HG02759 (cell line): ENCODE measurements around the gene TTLL3.
A peak's percentile ranks its signal among the peaks of the same experiment; 100 is the strongest.

Source experiments
- ATAC-seq: cut with Tn5 transposase; IDR thresholded peaks from one replicate; pipeline ENCODE4 v1.9.1; 2021; ENCODE audit warnings: mild to moderate bottlenecking, moderate library complexity; ENCODE audit not compliant: unreplicated experiment

TTLL3 gene

DNA sequence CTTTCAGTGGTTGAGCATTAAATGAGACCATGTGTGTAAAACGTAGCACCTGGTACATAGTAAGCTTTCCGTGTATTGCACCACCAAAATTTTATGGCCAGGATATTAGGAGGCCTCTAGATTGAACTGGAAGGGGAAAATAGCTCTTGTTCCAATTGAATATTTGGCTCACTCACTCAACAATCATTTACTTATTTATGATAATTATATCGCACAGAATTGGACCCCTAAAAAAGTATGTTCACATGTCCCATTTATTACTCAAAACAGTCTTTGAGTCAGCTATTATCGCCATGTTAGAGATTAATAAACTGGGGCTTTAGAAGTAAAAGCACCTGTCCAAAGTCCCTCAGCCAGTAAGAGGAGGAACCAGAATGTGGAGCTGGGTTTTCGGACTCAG is 5.1 kb upstream of the TTLL3 start:
- no peak for ATAC-seq

DNA sequence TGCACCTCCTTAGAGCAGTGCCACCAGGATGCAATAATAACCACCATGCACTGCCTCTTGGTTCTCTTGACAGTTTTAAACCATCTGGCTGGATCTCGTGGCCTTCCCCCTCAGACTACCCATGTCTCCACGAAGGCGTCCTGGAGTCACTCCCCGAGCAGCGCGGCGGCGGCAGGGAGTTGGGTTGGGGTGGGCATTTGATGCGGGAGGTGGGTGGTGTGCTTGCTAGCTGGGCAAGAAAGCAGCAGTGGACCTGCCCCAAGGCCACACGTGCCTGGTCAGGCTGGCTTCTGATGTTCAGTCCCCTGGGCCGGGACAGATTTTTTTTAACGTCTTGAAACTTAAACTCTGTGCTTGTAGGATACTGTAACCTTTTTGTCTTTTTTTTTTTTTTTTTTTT is 3.9 kb upstream of the TTLL3 start:
- no peak for ATAC-seq

DNA sequence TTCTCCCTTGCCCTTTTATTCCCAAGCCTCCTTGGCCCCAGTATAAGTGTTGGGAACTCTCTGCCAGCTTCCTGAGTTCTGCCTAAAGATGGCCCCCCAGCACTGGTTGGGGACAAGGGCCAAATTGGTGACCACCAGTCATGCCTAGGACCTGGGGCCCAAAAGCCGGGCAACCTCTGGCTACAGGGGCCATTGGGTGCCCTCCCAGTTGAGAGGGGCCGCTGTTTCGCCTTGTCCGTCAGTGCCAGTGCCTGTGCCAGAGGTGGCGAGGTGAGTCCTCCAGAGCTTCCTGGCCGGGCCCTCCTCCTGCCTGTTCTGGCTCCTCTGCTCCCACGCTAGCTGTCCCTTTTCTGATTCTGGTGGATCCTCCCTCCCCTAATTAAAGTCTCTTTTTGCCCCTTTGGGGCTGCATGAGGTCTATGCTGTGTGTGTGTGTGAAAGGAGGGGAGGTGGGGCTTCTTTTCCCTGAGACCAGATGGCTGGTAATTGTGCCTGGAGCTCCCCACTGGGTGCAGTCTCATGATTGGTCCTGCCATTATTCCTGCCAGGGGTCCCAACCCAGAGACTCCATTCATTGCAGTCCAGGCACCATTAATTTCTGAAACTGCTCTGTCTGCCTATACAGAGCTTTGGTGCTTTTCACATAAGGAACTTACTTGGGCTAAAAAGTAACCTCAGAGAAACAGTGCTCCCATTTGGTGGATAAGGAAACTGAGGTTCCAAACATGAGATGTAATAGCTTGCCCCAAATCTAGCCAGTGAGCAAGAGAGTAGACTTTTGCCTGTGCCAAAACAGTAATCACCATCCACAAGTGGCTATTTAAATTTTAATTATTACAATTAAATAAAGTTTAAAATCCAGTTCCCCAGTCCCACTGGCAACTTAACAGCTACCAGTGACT is 3.1 kb upstream of the TTLL3 start:
- no peak for ATAC-seq

DNA sequence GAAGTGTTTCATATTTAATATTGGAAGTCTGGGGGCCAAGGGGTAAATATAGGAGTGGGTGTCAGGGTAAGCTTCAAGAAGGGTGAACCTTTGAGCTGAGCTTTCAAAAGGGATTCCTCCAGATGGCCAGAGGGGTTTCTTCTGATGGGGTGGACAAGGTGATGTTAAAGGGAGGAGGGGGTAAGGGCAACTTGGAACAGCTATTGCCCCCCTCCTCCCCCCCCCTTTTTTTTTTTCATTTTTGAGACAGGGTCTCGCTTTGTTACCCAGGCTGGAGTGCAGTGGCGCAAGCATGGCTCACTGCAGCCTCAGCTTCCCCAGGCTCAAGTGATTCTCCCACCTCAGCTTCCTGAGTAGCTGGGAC is 2.1 kb upstream of the TTLL3 start:
- no peak for ATAC-seq

DNA sequence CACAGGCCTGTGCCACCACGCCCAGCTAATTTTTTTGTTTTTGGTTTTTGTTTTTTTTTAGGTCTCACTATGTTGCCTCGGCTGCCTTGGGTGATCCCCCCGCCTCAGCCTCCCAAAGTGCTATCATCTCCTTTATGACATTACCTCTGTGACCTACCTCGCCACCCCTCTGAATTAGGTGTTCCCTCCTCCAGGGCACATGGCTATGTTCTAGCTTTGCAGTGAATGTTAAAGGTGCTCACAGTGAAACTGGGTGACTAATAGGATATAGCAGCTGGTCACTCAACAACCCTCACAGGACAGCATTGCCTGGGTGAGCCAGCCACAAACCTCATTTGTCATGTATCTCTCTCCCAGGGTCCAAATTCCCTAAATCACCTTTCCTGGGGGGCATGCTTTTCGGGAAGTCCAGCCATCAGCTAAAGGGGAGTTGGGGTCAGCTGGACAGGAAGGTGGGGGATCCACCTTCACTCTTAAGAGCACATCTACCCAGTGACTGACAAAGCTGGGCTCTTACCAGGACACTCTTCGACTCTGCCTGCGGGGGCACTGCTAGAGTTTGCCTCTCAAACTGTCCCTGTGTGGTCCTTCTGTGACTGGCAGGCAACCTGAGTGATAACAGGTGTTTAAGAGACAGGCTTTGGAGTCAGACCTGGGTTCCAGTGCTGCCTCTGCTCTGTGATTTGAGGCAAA is 1.6 kb upstream of the TTLL3 start:
- ATAC-seq = peak; percentile 48

DNA sequence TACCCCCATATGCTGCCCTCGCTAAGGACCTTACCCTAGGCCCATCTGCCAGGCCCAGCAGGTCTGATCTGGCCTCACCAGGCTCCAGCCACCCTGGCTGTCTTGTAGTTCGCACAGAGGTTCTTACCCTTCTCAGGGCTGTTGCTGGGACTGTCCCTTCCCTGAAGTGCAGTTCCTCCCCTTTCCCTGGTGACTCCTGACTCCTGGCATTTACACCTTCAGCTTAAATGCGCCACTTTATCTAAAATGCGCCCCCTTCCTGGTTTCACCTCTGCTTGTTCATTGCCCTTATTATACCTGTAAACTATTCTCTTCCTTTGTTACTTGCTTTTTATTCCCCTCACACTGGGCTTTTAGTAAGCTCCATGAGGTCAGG is 835 bp upstream of the TTLL3 start:
- no peak for ATAC-seq

DNA sequence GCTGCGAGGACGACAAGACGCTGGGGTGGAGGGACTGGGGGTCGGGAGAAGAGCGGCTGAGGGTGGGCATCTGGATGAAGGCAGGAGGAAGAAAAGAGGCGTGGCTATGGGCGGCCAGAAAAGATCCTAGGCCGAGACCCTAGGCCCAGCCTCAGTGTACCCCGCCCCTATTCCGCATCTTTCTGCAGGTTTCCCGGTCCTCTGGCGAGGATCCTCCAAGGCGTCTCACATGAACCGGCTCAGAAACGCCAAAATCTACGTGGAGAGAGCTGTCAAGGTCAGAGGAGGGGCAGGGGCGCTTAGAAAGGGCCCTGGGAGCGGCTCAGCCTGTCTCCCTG is 340 bp downstream of the TTLL3 start:
- no peak for ATAC-seq

DNA sequence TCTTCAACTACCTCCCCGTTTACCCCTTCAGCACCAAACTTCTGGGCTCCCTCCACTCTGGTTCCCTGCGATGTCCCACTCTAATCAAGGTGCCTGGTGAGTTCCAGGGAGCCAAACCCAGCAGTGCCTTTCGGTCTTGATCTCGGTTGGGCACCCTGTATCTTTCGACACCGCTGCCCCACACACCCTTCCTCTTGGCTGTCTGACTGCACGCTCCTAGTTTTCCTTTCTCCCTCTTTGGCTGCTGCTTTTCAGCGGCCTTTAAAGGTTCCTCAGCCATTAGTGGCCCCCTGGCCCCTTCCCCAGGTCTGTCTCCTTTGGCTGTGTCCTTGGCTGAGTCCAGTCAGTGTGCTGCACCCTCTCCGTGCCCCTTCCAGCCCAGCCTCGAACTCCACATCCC is 784 bp downstream of the TTLL3 start:
- ATAC-seq = no peak

DNA sequence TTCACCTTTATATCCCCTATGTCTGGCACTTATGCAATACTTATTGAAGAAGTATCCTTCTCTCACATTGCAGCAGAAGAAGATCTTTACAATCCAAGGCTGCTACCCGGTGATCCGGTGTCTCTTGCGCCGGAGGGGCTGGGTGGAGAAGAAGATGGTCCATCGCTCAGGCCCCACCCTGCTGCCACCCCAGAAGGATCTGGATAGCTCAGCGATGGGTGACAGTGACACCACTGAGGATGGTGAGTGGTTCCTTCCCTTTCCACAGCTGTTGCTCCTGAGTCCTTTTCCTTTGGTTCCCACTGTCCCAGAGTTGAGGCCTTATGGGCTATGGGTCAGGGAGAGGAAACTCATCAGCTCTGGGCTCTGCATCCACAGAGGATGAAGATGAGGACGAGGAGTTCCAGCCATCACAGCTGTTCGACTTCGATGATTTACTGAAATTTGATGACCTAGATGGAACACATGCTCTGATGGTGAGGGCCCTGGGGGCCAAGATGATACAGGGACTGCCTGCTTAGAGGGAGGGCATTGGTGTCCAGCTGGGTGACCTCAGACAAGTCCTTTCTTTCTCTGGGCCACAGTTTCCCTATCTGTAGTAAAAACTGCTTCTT is 2.9 kb downstream of the TTLL3 start:
- ATAC-seq = no peak

DNA sequence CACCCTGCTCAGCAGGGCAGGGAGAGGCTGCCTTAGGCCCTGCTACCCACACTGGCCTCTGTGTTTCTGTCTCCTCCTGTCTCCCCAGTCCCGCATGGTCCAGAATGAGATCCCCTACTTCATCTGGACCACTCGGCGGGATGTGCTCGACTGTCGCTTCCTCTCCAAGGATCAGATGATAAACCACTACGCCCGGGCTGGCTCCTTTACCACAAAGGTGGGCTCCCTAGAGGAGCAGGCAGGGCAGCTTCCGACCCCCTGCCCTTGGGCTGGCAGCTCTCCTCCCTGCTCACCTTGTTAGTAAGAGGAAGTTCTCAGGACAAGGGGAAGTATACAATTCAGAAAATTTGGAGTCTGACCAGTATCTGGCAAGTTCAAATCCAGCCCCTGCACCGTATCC is 5.9 kb downstream of the TTLL3 start:
- ATAC-seq = no peak

DNA sequence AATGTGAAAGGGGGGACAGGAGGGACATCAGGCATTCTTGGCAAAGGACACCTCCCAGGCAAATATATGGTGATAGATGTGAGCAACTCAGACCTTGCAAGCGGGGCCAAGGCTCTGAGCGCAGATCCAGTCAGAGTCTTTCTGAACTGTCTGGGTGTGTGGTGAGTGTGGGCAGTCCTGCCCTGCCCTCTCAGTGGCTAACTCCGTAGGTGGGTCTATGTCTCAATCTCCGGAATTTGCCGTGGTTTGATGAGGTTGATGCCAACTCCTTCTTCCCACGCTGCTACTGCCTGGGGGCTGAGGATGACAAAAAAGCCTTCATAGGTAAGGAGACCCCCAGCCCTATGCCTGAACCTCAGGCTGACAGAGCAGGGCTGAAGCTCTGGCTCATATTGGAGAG is 7.4 kb downstream of the TTLL3 start:
- no peak for ATAC-seq

DNA sequence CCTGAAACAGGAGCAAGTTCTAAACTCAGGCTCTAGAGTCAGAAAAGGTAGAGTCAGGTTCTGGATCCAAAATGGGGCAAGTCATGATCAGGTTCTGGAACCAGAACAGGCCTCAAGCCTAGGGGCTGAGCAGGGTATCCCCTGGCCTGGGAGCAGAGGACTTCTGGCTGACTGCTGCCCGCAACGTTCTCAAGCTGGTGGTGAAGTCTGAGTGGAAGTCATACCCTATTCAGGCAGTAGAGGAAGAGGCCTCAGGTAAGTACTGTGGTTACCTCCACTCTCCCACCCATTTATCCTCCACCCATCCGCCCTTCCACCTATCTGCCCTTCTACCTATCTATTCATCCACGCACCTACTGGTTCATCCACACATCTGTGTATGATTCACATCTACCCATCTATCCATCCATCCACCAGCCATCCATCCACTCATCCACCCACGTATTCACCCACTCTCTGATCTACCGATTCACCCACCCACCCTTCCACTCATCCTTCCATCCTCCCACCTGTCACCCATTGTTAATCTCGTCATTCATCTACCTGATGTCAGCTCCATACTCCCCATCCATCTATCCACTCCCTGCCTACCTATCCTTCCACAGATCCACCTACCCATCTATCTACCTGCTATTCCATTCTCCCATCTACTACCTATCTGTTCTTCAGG is 8.7 kb downstream of the TTLL3 start:
- ATAC-seq = no peak

DNA sequence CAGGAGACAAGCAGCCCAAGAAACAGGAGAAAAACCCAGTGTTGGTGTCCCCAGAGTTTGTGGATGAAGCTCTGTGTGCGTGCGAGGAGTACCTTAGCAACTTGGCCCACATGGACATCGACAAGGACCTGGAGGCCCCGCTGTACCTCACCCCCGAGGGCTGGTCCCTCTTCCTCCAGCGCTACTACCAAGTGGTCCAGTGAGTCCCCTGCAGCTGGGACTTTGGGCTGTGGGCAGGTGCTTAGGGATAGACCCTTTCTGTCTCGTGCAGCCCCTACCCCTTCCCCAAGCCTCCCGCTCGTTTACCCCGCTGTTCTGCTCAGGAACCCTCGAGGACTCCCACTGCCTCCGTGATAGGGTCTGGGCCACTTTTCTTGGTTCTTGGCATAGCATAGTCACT is 10.5 kb downstream of the TTLL3 start:
- ATAC-seq = no peak

DNA sequence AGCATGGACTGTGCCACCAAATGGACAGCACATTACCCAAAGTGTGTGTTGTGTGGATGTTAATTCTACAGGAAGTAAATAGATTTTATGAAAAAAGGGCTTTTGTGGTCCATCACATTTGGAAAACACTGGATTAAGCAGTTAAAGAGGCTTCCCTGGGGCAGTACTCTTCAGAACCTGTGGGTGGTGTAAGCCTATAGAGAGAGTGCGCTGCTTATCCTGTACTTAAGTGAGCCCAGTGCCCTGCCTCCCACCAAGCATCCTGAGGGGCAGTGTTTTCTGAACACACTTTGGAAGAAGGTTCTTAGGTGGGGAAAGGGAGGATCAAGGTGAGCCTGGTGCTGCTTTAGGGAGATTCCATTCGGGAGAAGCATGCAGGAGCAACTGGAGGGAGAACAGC is 10.9 kb downstream of the TTLL3 start:
- no peak for ATAC-seq

DNA sequence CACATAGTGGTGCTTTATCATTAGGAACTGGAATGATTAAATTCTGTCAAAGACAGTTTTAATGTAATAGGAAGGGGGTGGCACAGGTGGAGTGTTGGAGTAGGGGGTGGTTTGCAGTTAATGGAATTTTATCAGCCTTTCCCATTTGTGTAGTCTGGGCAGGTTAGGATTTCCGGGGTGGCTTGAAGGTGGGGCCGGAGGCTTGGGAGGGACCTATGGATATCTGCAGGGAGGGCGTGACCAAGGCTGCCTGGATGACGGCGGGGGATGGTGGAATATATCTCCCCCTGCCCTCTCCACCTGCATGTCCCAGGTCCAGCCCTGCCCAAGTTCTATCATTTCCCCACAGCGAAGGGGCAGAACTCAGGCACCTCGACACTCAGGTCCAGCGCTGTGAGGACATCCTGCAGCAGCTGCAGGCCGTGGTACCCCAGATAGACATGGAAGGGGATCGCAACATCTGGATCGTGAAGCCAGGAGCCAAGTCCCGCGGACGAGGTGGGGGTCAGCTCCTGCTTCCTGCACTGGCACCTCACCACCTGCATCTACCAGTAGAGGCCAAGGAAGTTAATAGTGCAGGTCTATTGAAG is 15.5 kb downstream of the TTLL3 start:
- no peak for ATAC-seq

DNA sequence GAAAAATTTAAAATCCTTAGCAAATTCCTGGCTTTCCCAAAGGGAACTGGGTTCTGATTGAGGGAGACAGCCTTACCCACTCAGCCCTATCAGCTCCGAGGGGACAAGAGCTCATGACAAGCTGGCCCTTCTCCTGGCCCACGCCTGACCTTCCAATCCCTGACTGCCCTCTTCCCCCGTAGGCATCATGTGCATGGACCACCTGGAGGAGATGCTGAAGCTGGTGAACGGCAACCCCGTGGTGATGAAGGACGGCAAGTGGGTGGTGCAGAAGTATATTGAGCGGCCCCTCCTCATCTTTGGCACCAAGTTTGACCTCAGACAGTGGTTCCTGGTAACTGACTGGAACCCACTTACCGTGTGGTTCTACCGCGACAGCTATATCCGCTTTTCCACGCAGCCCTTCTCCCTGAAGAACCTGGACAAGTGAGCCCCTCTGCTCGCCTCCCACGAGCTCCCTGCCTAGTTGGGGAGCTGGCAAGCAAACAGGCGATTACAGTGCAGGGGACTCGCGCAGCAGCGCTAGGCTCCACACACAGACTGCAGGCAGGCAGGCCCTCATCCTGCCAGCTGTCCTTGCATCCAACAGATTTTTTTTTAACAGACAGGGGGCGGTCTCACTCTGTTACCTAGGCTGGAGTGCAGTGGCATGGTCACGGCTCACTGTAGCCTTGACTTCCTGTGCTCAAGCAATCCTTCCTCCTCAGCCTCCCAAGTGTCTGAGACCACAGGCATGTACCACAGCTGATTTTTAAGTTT is 16.9 kb downstream of the TTLL3 start:
- ATAC-seq = no peak

DNA sequence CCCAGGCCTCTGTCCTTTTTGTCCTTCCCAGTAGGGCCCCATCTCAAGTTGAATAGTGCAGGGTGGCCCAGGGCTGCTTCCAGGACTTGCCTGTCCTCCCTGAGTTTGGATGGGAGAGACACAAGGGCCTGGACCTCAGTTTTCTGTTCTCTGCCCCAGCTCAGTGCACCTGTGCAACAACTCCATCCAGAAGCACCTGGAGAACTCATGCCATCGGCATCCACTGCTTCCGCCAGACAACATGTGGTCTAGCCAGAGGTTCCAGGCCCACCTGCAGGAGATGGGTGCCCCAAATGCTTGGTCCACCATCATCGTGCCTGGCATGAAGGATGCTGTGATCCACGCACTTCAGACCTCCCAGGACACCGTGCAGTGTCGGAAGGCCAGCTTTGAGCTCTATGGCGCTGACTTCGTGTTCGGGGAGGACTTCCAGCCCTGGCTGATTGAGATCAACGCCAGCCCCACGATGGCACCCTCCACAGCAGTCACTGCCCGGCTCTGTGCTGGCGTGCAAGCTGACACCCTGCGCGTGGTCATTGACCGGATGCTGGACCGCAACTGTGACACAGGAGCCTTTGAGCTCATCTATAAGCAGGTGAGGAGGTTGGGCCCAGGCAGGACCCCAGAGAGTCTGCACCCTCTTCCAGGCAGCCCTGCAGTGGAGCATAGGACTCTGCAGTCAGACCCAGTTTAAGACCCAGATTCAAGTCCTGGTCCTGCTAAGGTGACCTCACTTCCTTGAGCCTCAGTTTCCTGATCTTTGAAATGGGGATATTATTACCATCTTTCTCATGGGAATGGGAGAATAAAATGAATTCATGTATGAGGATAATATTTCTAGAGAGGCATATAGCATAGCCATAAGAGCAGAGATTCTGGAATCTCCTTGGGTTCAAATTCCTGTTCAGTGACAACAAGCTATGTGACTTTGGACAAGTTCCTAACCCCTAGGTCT is 19.0 kb downstream of the TTLL3 start:
- ATAC-seq = no peak

DNA sequence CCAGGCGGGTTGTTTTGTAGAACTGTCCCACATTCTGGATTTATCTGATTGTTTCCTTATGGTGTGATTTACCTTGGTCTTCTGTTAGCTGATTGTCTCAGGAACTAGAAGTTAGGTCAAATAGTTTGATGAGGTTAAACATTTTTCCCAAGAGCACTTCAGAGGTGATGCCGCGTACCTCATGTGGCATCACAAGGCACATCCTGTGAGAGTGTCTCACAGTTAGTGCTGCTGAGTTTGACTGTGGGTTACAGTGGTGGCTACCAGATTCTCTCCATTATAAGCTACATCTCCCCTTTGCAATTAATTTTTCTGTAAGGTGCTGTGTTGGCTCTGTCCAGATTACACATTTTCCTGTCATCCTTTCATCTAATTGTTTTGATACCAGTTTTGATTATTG is 21.2 kb downstream of the TTLL3 start:
- no peak for ATAC-seq

DNA sequence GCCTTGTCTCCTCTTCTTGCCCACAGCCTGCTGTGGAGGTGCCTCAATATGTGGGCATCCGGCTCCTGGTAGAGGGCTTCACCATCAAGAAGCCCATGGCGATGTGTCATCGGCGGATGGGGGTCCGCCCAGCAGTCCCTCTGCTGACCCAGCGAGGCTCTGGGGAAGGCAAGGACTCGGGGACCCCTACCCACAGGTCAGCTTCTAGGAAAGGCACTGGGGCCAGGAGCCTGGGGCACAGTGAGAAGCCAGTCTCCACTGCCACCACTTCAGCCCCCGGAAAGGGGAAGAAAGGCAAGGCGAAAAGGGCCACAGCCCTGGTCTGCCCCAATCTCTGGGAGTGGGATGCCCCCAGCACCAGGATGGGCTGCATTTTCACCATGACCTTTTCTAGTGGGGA is 23.0 kb downstream of the TTLL3 start:
- ATAC-seq = no peak
